HepG2 (cell line): ENCODE data around the gene KXD1. TPM values are rescaled to one million over a fixed set of nuclear protein-coding genes. Genes with fewer than 3 reads are reported as not detected.
A peak's percentile ranks its signal among the peaks of the same experiment; 100 is the strongest.

Experiments used
- CHD4 ChIP-seq: fragments of 200-600 bp; sonication (generic); IDR thresholded peaks from 2 replicates; pipeline ENCODE4 v1.7.0; 2017; ENCODE audit warnings: mild to moderate bottlenecking, low read length, borderline replicate concordance
- ETV6 ChIP-seq: sonication (generic); formaldehyde crosslinking; conservative IDR thresholded peaks from 2 replicates; pipeline ENCODE4 v1.4.0; 2020; ENCODE audit warnings: missing genetic modification reagents
- FIP1L1 ChIP-seq: fragments of 200-400 bp; formaldehyde crosslinking; IDR thresholded peaks from 2 replicates; pipeline ENCODE4 v1.6.1; 2018; ENCODE audit warnings: low read depth, mild to moderate bottlenecking, low read length, moderate library complexity, borderline replicate concordance; ENCODE audit not compliant: insufficient read depth
- JUND ChIP-seq: sonication (generic); formaldehyde crosslinking; IDR thresholded peaks from 2 replicates; pipeline ENCODE4 v1.8.0; 2022; ENCODE audit warnings: mild to moderate bottlenecking, missing genetic modification reagents
- XRCC5 ChIP-seq: fragments of 200-400 bp; formaldehyde crosslinking; optimal IDR thresholded peaks from 2 replicates; pipeline ENCODE3; 2017; ENCODE audit warnings: mild to moderate bottlenecking, low read length
- ZFX ChIP-seq: sonication (generic); formaldehyde crosslinking; IDR thresholded peaks from 2 replicates; pipeline ENCODE4 v1.4.0; 2020; ENCODE audit warnings: mild to moderate bottlenecking, low read depth, missing genetic modification reagents, moderate library complexity
- ZMYM4 ChIP-seq: sonication (generic); formaldehyde crosslinking; IDR thresholded peaks from 2 replicates; pipeline ENCODE4 v1.8.1; 2023; ENCODE audit warnings: mild to moderate bottlenecking, missing genetic modification reagents
- ZNF296 ChIP-seq: sonication (generic); formaldehyde crosslinking; conservative IDR thresholded peaks from 2 replicates; pipeline ENCODE4 v1.5.0; 2020; ENCODE audit warnings: mild to moderate bottlenecking, missing genetic modification reagents
- ZNF3 ChIP-seq: IDR thresholded peaks from 2 replicates; pipeline ENCODE4 v1.7.0; 2017; ENCODE audit warnings: inconsistent platforms
- ZNF335 ChIP-seq: sonication (generic); formaldehyde crosslinking; IDR thresholded peaks from 2 replicates; pipeline ENCODE4 v1.4.0; 2020; ENCODE audit warnings: missing genetic modification reagents
- ZNF543 ChIP-seq: sonication (generic); formaldehyde crosslinking; IDR thresholded peaks from 2 replicates; pipeline ENCODE4 v1.4.0; 2020; ENCODE audit warnings: mild to moderate bottlenecking, missing genetic modification reagents
- polyA plus RNA-seq, 8 experiments: library from polyadenylated mRNA; depleted of rRNA in 3 of 8; stranded (reverse) in 7 of 8; unstranded in 1 of 8; fragments of >200 nt; fragmentation: Illumina TruSeq in 4 of 8; extraction: Trizol in 4 of 8; gene quantifications; 2 replicates each; pipeline versions ENCODE4 v1.2.1 to v1.2.3, GENCODE V29; 2011 to 2016; ENCODE audit warnings: low read depth in 4 of 8, missing spikeins in 1 of 8, mixed read lengths in 1 of 8; ENCODE audit not compliant: insufficient read depth in 1 of 8
- total RNA-seq, 5 experiments: library from RNA; depleted of rRNA; stranded (reverse); fragments of >200 nt; fragmentation: Illumina TruSeq; extraction: Trizol; gene quantifications; 2 replicates each; pipeline ENCODE4 v1.2.3, GENCODE V29; 2016; ENCODE audit warnings: low read depth in 1 of 5
- TF ChIP-seq, protein P1 (sequence below): sonication (generic); formaldehyde crosslinking; IDR thresholded peaks from 2 replicates; pipeline ENCODE4 v1.4.0; 2020; ENCODE audit warnings: missing genetic modification reagents
- TF ChIP-seq, protein P2 (sequence below): sonication (generic); formaldehyde crosslinking; IDR thresholded peaks from 2 replicates; pipeline ENCODE4 v1.5.1; 2020; ENCODE audit warnings: missing genetic modification reagents, mild to moderate bottlenecking, borderline replicate concordance
- TF ChIP-seq, protein P3 (sequence below): sonication (generic); formaldehyde crosslinking; IDR thresholded peaks from 2 replicates; pipeline ENCODE4 v1.4.0; 2020; ENCODE audit warnings: missing genetic modification reagents
- TF ChIP-seq, protein P4 (sequence below), 2 experiments: sonication (generic) in 1 of 2; formaldehyde crosslinking in 1 of 2; IDR thresholded peaks; 2 replicates each; pipeline versions ENCODE4 v1.4.0 to v1.6.1; 2016 to 2020; ENCODE audit warnings: borderline replicate concordance in 1 of 2, low read depth in 1 of 2, mild to moderate bottlenecking in 1 of 2, missing genetic modification reagents in 1 of 2

The KXD1 gene
- total and polyA plus RNA-seq, 2 of the 13 experiments (the other 11 are each of a cell fraction or from before 2014, with no cell fraction given) = 44.6 to 143 TPM

DNA sequence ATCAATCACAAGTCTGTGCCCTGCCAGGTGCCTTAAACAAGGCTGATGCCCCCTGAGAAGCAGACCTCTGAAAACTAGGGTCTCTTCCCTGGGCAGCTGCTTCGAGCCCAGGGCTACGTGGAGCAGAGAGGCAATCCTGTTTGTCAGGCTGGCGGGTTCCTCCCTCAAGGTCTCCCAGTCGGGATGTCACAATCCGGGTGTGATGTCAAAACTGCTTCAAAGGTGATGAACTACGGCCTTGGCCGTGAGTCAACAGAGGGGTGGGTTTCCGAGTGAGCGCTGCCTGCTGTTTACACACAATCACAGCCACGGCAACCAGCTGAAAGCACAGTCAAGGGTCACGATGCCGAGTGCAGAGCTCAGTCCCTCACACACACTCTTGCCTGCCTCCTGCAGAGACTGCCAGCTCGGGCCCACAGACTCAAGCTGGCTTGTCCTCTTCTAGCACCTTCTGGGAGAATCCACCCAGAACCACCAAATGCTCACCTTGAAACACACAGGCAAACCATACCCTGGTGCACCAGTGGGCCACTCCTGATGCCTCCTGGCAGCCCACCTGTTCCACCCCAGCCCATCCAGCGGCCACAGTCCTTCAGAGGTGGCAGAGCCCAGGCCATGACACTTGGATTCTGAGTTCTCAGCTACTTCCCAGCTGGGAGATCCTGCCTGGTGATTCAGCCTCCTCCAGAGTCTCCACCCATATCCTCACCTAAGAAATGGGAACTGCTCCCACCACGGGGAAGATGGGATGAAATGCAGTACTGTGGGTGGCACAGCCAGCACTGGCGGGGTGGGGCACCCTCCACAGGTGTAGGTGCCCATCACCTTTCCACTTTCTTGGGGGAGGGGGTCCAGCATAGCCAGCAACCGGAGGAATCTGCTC is 42.6 kb upstream of the KXD1 start (continued):
- TF ChIP-seq, protein P1, sequence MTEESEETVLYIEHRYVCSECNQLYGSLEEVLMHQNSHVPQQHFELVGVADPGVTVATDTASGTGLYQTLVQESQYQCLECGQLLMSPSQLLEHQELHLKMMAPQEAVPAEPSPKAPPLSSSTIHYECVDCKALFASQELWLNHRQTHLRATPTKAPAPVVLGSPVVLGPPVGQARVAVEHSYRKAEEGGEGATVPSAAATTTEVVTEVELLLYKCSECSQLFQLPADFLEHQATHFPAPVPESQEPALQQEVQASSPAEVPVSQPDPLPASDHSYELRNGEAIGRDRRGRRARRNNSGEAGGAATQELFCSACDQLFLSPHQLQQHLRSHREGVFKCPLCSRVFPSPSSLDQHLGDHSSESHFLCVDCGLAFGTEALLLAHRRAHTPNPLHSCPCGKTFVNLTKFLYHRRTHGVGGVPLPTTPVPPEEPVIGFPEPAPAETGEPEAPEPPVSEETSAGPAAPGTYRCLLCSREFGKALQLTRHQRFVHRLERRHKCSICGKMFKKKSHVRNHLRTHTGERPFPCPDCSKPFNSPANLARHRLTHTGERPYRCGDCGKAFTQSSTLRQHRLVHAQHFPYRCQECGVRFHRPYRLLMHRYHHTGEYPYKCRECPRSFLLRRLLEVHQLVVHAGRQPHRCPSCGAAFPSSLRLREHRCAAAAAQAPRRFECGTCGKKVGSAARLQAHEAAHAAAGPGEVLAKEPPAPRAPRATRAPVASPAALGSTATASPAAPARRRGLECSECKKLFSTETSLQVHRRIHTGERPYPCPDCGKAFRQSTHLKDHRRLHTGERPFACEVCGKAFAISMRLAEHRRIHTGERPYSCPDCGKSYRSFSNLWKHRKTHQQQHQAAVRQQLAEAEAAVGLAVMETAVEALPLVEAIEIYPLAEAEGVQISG (CRISPR knock-in tag) = peak; percentile 95
- peak; percentile 90 for TF ChIP-seq ETV6
- TF ChIP-seq, protein P2, sequence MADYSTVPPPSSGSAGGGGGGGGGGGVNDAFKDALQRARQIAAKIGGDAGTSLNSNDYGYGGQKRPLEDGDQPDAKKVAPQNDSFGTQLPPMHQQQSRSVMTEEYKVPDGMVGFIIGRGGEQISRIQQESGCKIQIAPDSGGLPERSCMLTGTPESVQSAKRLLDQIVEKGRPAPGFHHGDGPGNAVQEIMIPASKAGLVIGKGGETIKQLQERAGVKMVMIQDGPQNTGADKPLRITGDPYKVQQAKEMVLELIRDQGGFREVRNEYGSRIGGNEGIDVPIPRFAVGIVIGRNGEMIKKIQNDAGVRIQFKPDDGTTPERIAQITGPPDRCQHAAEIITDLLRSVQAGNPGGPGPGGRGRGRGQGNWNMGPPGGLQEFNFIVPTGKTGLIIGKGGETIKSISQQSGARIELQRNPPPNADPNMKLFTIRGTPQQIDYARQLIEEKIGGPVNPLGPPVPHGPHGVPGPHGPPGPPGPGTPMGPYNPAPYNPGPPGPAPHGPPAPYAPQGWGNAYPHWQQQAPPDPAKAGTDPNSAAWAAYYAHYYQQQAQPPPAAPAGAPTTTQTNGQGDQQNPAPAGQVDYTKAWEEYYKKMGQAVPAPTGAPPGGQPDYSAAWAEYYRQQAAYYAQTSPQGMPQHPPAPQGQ (CRISPR knock-in tag) = peak; percentile 96; the same call in 1 of the 2 replicates
- peak; percentile 88 for TF ChIP-seq ZNF335 (CRISPR knock-in tag)
- TF ChIP-seq, protein P3, sequence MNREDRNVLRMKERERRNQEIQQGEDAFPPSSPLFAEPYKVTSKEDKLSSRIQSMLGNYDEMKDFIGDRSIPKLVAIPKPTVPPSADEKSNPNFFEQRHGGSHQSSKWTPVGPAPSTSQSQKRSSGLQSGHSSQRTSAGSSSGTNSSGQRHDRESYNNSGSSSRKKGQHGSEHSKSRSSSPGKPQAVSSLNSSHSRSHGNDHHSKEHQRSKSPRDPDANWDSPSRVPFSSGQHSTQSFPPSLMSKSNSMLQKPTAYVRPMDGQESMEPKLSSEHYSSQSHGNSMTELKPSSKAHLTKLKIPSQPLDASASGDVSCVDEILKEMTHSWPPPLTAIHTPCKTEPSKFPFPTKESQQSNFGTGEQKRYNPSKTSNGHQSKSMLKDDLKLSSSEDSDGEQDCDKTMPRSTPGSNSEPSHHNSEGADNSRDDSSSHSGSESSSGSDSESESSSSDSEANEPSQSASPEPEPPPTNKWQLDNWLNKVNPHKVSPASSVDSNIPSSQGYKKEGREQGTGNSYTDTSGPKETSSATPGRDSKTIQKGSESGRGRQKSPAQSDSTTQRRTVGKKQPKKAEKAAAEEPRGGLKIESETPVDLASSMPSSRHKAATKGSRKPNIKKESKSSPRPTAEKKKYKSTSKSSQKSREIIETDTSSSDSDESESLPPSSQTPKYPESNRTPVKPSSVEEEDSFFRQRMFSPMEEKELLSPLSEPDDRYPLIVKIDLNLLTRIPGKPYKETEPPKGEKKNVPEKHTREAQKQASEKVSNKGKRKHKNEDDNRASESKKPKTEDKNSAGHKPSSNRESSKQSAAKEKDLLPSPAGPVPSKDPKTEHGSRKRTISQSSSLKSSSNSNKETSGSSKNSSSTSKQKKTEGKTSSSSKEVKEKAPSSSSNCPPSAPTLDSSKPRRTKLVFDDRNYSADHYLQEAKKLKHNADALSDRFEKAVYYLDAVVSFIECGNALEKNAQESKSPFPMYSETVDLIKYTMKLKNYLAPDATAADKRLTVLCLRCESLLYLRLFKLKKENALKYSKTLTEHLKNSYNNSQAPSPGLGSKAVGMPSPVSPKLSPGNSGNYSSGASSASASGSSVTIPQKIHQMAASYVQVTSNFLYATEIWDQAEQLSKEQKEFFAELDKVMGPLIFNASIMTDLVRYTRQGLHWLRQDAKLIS = peak; percentile 78; the same call in 1 of the 2 replicates
- TF ChIP-seq ZNF296 (CRISPR knock-in tag) = peak; percentile 64
- peak; percentile 93 for TF ChIP-seq JUND (CRISPR knock-in tag)
- TF ChIP-seq ZNF3 (CRISPR knock-in tag) = no peak
- peak; percentile 81 for TF ChIP-seq ZFX (CRISPR knock-in tag)
- TF ChIP-seq, protein P4, sequence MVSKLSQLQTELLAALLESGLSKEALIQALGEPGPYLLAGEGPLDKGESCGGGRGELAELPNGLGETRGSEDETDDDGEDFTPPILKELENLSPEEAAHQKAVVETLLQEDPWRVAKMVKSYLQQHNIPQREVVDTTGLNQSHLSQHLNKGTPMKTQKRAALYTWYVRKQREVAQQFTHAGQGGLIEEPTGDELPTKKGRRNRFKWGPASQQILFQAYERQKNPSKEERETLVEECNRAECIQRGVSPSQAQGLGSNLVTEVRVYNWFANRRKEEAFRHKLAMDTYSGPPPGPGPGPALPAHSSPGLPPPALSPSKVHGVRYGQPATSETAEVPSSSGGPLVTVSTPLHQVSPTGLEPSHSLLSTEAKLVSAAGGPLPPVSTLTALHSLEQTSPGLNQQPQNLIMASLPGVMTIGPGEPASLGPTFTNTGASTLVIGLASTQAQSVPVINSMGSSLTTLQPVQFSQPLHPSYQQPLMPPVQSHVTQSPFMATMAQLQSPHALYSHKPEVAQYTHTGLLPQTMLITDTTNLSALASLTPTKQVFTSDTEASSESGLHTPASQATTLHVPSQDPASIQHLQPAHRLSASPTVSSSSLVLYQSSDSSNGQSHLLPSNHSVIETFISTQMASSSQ (IDR thresholded peaks at IDR 0.05; ENCODE audit: low read depth) = peak; percentile 79
- TF ChIP-seq, protein P4 (CRISPR knock-in tag; IDR thresholded peaks at IDR 0.05; ENCODE audit: borderline replicate concordance) = peak; percentile 97
- no peak for TF ChIP-seq FIP1L1
- peak; percentile 91 for TF ChIP-seq ZMYM4 (CRISPR knock-in tag)
- no peak for TF ChIP-seq CHD4
- peak; percentile 93 for TF ChIP-seq ZNF543
- peak; percentile 78 for TF ChIP-seq XRCC5
